Chondrocyte (in vitro differentiated cells): ENCODE data around the gene EEF1A2. TPM values are rescaled to one million over a fixed set of nuclear protein-coding genes. Genes with fewer than 3 reads are reported as not detected.

Source experiments
- DNase-seq: peaks from one replicate; pipeline ENCODE4 v3.0.0; 2021; ENCODE audit warnings: mixed read lengths, low spot score
- H3K27ac Mint-ChIP-seq: one replicate; pipeline ENCODE4 v1.8.0; 2021; ENCODE audit warnings: mild to moderate bottlenecking, moderate library complexity, mixed read lengths; ENCODE audit not compliant: unreplicated experiment
- H3K27me3 Mint-ChIP-seq: 2 replicates; pipeline ENCODE4 v1.8.0; 2021; ENCODE audit warnings: low read depth, mixed read lengths
- H3K36me3 Mint-ChIP-seq: 2 replicates; pipeline ENCODE4 v1.8.0; 2021; ENCODE audit warnings: low read depth, mixed read lengths
- H3K4me1 Mint-ChIP-seq: 2 replicates; pipeline ENCODE4 v1.8.0; 2021; ENCODE audit warnings: low read depth, mild to moderate bottlenecking, mixed read lengths
- H3K4me3 Mint-ChIP-seq: one replicate; pipeline ENCODE4 v1.8.0; 2021; ENCODE audit warnings: mild to moderate bottlenecking, moderate library complexity, mixed read lengths; ENCODE audit not compliant: unreplicated experiment
- H3K9me3 Mint-ChIP-seq: 2 replicates; pipeline ENCODE4 v1.8.0; 2021; ENCODE audit warnings: low read depth, mixed read lengths
- total RNA-seq: library from RNA; stranded (reverse); gene quantifications from 3 replicates; pipeline ENCODE4 v1.2.1, GENCODE V29; 2021
- TF ChIP-seq, protein P1 (sequence below): fragments of 200-600 bp; sonication (generic); IDR thresholded peaks from 2 replicates; pipeline ENCODE4 v1.5.0; 2021; ENCODE audit warnings: antibody characterized with exemption, mild to moderate bottlenecking, moderate library complexity

Gene EEF1A2
- total RNA-seq, 1 donor from 2014 or later: 5.5 TPM

DNA sequence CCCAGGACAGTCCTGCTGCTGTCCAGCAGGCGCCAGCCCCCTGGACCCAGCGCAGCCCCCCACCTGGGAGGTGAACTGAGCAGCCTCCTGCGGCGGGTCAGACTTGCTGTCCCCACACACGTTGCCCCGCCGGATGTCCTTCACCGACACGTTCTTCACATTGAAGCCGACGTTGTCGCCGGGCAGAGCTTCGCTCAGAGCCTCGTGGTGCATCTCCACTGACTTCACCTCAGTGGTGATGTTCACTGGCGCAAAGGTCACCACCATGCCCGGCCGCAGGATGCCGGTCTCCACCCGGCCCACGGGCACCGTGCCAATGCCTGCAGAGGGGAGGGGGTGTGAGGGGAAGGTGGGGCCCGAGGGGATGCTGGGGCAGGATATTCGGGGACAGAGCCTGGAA lies 8.5 kb downstream of the EEF1A2 start:
- TF ChIP-seq, protein P1, sequence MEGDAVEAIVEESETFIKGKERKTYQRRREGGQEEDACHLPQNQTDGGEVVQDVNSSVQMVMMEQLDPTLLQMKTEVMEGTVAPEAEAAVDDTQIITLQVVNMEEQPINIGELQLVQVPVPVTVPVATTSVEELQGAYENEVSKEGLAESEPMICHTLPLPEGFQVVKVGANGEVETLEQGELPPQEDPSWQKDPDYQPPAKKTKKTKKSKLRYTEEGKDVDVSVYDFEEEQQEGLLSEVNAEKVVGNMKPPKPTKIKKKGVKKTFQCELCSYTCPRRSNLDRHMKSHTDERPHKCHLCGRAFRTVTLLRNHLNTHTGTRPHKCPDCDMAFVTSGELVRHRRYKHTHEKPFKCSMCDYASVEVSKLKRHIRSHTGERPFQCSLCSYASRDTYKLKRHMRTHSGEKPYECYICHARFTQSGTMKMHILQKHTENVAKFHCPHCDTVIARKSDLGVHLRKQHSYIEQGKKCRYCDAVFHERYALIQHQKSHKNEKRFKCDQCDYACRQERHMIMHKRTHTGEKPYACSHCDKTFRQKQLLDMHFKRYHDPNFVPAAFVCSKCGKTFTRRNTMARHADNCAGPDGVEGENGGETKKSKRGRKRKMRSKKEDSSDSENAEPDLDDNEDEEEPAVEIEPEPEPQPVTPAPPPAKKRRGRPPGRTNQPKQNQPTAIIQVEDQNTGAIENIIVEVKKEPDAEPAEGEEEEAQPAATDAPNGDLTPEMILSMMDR: no peak
- Mint-ChIP-seq H3K9me3 (peaks cover 7% of the 10 kb centered on the region), H3K4me3 (no peak overlapping the region), H3K27ac (no peak overlapping the region), H3K4me1 (no peaks in the 10 kb centered on the region), H3K36me3 (no peaks in the 10 kb centered on the region), H3K27me3 (peaks cover 6% of the 10 kb centered on the region)
- DNase-seq: no peak

GRCh38 chr20:63488315-63489251 lies 10.3 kb downstream of the EEF1A2 start:
- DNase-seq: no peak
- no peak overlapping the region for H3K4me3 Mint-ChIP-seq
- H3K9me3 Mint-ChIP-seq: peaks cover 7% of the 10 kb centered on the region
- H3K4me1 Mint-ChIP-seq: no peaks in the 10 kb centered on the region
- H3K27me3 Mint-ChIP-seq: peaks cover 10% of the 10 kb centered on the region
- H3K36me3 Mint-ChIP-seq: no peaks in the 10 kb centered on the region
- no peak overlapping the region for H3K27ac Mint-ChIP-seq
- TF ChIP-seq, protein P1: no peak

DNA sequence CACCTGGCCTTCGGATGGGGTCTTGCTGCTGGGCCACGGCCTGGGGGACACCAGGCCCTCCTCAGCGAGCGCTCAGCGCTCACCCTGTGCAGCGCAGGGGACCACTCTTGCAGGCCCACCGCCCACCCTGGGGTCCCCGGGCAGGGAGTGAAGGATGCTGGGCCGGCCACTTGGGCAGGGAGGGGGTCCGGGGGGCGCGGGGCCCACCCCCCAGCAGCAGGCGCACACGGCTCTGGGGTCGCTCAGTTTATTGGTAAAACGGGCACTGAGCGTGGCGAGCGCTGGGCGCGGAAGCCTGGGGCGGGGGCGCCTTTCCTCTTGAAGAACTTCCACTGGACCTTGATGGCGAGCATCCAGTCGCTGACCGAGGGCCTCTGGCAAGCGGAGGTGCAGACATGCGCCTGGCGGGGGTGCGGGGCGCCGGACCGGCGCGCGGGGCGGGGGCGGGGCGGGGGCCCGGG lies 11.1 kb downstream of the EEF1A2 start:
- Mint-ChIP-seq H3K4me3 (no peak overlapping the region), H3K36me3 (no peaks in the 10 kb centered on the region), H3K27me3 (peaks cover 12% of the 10 kb centered on the region), H3K9me3 (peaks cover 7% of the 10 kb centered on the region), H3K4me1 (peaks cover 4% of the 10 kb centered on the region), H3K27ac (no peak overlapping the region)
- DNase-seq: no peak
- TF ChIP-seq, protein P1: no peak

- DNase-seq: no peak
- TF ChIP-seq, protein P1: no peak
- peaks cover 5% of the 10 kb centered on the region for H3K9me3 Mint-ChIP-seq
- no peak overlapping the region for H3K27ac Mint-ChIP-seq
- no peak overlapping the region for H3K4me3 Mint-ChIP-seq
- no peaks in the 10 kb centered on the region for H3K36me3 Mint-ChIP-seq
- H3K4me1 Mint-ChIP-seq: peaks cover 6% of the 10 kb centered on the region
- peaks cover 13% of the 10 kb centered on the region for H3K27me3 Mint-ChIP-seq
Observed at GRCh38 chr20:63487116-63487764, 11.6 kb downstream of the EEF1A2 start.

GRCh38 chr20:63486300-63486855 lies 12.5 kb downstream of the EEF1A2 start:
- TF ChIP-seq, protein P1: no peak
- Mint-ChIP-seq H3K9me3 (peaks cover 3% of the 10 kb centered on the region), H3K27ac (no peak overlapping the region), H3K4me1 (peaks cover 6% of the 10 kb centered on the region), H3K4me3 (no peak overlapping the region), H3K36me3 (no peaks in the 10 kb centered on the region), H3K27me3 (peaks cover 15% of the 10 kb centered on the region)
- no peak for DNase-seq
